ENCODE measurements around the gene NKAPD1.

DNA sequence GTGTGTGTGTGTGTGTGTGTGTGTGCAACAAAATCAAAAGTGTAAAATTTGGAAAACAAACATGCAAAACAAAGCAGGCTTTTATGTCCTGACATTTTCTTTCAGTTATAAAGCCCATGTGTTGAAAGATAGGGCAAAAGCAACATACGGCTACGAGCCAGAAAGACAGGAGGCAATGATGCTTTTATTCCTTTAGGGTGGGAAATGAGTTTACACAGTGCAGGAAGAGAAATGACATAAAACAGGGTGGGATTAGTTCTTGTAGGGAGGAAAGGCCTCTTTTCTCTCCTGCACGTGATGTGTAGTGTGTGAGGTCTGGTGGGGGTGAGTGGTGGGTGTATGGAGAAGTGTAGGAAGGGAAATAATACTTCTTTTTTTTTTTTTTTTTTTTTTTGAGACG is 60.4 kb downstream of the NKAPD1 start:
- no peak for TF ChIP-seq POLR2AphosphoS5 (IDR thresholded peaks at IDR 0.05; ENCODE audit: insufficient read depth in 1 of 2, low read depth in 1 of 2)
- TF ChIP-seq, protein P1, sequence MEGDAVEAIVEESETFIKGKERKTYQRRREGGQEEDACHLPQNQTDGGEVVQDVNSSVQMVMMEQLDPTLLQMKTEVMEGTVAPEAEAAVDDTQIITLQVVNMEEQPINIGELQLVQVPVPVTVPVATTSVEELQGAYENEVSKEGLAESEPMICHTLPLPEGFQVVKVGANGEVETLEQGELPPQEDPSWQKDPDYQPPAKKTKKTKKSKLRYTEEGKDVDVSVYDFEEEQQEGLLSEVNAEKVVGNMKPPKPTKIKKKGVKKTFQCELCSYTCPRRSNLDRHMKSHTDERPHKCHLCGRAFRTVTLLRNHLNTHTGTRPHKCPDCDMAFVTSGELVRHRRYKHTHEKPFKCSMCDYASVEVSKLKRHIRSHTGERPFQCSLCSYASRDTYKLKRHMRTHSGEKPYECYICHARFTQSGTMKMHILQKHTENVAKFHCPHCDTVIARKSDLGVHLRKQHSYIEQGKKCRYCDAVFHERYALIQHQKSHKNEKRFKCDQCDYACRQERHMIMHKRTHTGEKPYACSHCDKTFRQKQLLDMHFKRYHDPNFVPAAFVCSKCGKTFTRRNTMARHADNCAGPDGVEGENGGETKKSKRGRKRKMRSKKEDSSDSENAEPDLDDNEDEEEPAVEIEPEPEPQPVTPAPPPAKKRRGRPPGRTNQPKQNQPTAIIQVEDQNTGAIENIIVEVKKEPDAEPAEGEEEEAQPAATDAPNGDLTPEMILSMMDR (IDR thresholded peaks at IDR 0.05): no peak

Measured in vagina (tissue), 2 donors.